ENCODE results near the gene EVX1.

The EVX1 gene

GRCh38 chr7:27220440-27220955 is 22.1 kb upstream of the EVX1 start:
- no peak for DNase-seq (ENCODE audit: low read depth)
- TF ChIP-seq CTCF (IDR thresholded peaks at IDR 0.05; ENCODE audit: low read length, missing control alignments), result no peak

GRCh38 chr7:27221201-27221797 is 21.3 kb upstream of the EVX1 start:
- no peak for TF ChIP-seq CTCF (IDR thresholded peaks at IDR 0.05; ENCODE audit: low read length, missing control alignments)
- H3K4me3 ChIP-seq (replicated peaks; ENCODE audit: low read depth, low read length), result no peak overlapping the region
- DNase-seq (ENCODE audit: low read depth), result no peak

More at GRCh38 chr7:27220440-27220955, 22.1 kb upstream of the EVX1 start:
- H3K4me3 ChIP-seq (replicated peaks; ENCODE audit: low read depth, low read length), result no peak overlapping the region

GRCh38 chr7:27223941-27224575 is 18.5 kb upstream of the EVX1 start:
- DNase-seq (ENCODE audit: low read depth), result no peak
- no peak for TF ChIP-seq CTCF (IDR thresholded peaks at IDR 0.05; ENCODE audit: low read length, missing control alignments)
- H3K4me3 ChIP-seq (replicated peaks; ENCODE audit: low read depth, low read length), result no peak overlapping the region

GRCh38 chr7:27224983-27225934 is 17.3 kb upstream of the EVX1 start:
- no peak overlapping the region for H3K4me3 ChIP-seq (replicated peaks; ENCODE audit: low read depth, low read length)
- no peak for TF ChIP-seq CTCF (IDR thresholded peaks at IDR 0.05; ENCODE audit: low read length, missing control alignments)
- DNase-seq (ENCODE audit: low read depth), result no peak

GRCh38 chr7:27229448-27229847 is 13.2 kb upstream of the EVX1 start:
- no peak for TF ChIP-seq CTCF (IDR thresholded peaks at IDR 0.05; ENCODE audit: low read length, missing control alignments)
- no peak overlapping the region for H3K4me3 ChIP-seq (replicated peaks; ENCODE audit: low read depth, low read length)
- no peak for DNase-seq (ENCODE audit: low read depth)

GRCh38 chr7:27235387-27236311 is 7.0 kb upstream of the EVX1 start:
- DNase-seq (ENCODE audit: low read depth), result peak; percentile 21
- peak overlapping the region; percentile 47 for H3K4me3 ChIP-seq (replicated peaks; ENCODE audit: low read depth, low read length)

More at GRCh38 chr7:27235387-27236311, 7.0 kb upstream of the EVX1 start:
- TF ChIP-seq CTCF (IDR thresholded peaks at IDR 0.05; ENCODE audit: low read length, missing control alignments), result peak; percentile 12
